SK-N-SH (cell line): ENCODE data around the gene PCDHGC4. TPM values are rescaled to one million over a fixed set of nuclear protein-coding genes. Genes with fewer than 3 reads are reported as not detected.

ENCODE experiments used
- CTCF ChIA-PET: fragments of 300-600, 350-600 bp; formaldehyde crosslinking; extraction: SDS; loops from one replicate; lab custom pipeline; 2021; lab: Yijun Ruan, JAX
- POLR2A ChIA-PET: fragments of 350-600 bp; sonication (Branson Sonifier 250); formaldehyde crosslinking; extraction: SDS; loops from one replicate; lab custom pipeline; 2020; ENCODE audit warnings: antibody characterized with exemption, inconsistent platforms; lab: Yijun Ruan, JAX
- DNase-seq: peaks from one replicate; pipeline ENCODE4 v3.0.0; 2012
- H2AFZ ChIP-seq: fragments of 200-600 bp; sonication (generic); 2 replicates; pipeline ENCODE4 v1.8.1; 2016; ENCODE audit warnings: antibody characterized with exemption, mild to moderate bottlenecking, low read depth
- H3F3A ChIP-seq: fragments of 200-600 bp; sonication (generic); replicated peaks from 2 replicates; pipeline ENCODE3; 2016; ENCODE audit warnings: antibody characterized with exemption, mild to moderate bottlenecking; ENCODE audit not compliant: insufficient read depth
- H3K27ac ChIP-seq, 2 experiments: fragments of 200-500 bp in 1 of 2; fragments of 200-600 bp in 1 of 2; sonication (Bioruptor generic) in 1 of 2; sonication (generic), shearing (Covaris generic) in 1 of 2; 2 replicates each; pipeline versions ENCODE4 v1.5.1 to v1.6.1; 2014 to 2016; ENCODE audit warnings: low read depth in 2 of 2, inconsistent platforms in 1 of 2, low read length in 1 of 2, mild to moderate bottlenecking in 1 of 2, mixed read lengths in 1 of 2
- H3K27me3 ChIP-seq: fragments of 200-600 bp; sonication (generic), shearing (Covaris generic); 2 replicates; pipeline ENCODE4 v1.6.1; 2016; ENCODE audit warnings: mixed run types; ENCODE audit not compliant: insufficient read depth
- H3K36me3 ChIP-seq, 2 experiments: fragments of 200-500 bp in 1 of 2; fragments of 200-600 bp in 1 of 2; sonication (Bioruptor generic) in 1 of 2; sonication (generic) in 1 of 2; replicated peaks in 1 of 2; 2 replicates each; pipeline versions ENCODE3 to v1.5.1; 2014 to 2016; ENCODE audit warnings: low read length in 1 of 2, mild to moderate bottlenecking in 1 of 2; ENCODE audit not compliant: insufficient read depth in 2 of 2, control insufficient read depth in 1 of 2
- H3K4me1 ChIP-seq, 2 experiments: fragments of 200-500 bp in 1 of 2; fragments of 200-600 bp in 1 of 2; sonication (Bioruptor generic) in 1 of 2; sonication (generic), shearing (Covaris generic) in 1 of 2; 2 replicates each; pipeline versions ENCODE4 v1.5.1 to v1.6.1; 2014 to 2016; ENCODE audit warnings: low read depth in 1 of 2, low read length in 1 of 2, mixed run types in 1 of 2; ENCODE audit not compliant: insufficient read depth in 2 of 2, control insufficient read depth in 1 of 2
- H3K4me2 ChIP-seq: fragments of 200-600 bp; sonication (generic), shearing (Covaris generic); 2 replicates; pipeline ENCODE4 v1.6.1; 2017; ENCODE audit warnings: mixed run types
- H3K4me3 ChIP-seq, 2 experiments: fragments of 200-500 bp in 1 of 2; fragments of 200-600 bp in 1 of 2; sonication (Bioruptor generic) in 1 of 2; sonication (generic), shearing (Covaris generic) in 1 of 2; 2 replicates each; pipeline versions ENCODE4 v1.5.1 to v1.8.1; 2014 to 2016; ENCODE audit warnings: low read depth in 2 of 2, inconsistent platforms in 1 of 2, low read length in 1 of 2, mild to moderate bottlenecking in 1 of 2, mixed read lengths in 1 of 2, moderate library complexity in 1 of 2
- H3K79me2 ChIP-seq: fragments of 200-600 bp; sonication (generic); 2 replicates; pipeline ENCODE4 v1.8.1; 2017; ENCODE audit warnings: mild to moderate bottlenecking; ENCODE audit not compliant: insufficient read depth
- H3K9ac ChIP-seq: fragments of 200-600 bp; sonication (generic); 2 replicates; pipeline ENCODE4 v1.6.1; 2017; ENCODE audit warnings: mixed run types
- H3K9me2 ChIP-seq: fragments of 200-600 bp; sonication (generic); 2 replicates; pipeline ENCODE4 v1.6.1; 2017; ENCODE audit warnings: mixed run types
- H3K9me3 ChIP-seq: fragments of 200-600 bp; sonication (generic); 2 replicates; pipeline ENCODE4 v1.6.1; 2017; ENCODE audit warnings: mixed run types, mild to moderate bottlenecking, moderate library complexity
- H4K20me1 ChIP-seq: fragments of 200-600 bp; sonication (generic); 2 replicates; pipeline ENCODE4 v1.6.1; 2017; ENCODE audit warnings: mild to moderate bottlenecking, mixed run types; ENCODE audit not compliant: insufficient read depth
- EP300 ChIP-seq, 2 experiments: IDR thresholded peaks; 2 replicates each; pipeline versions ENCODE4 v1.4.0 to v1.6.1; 2012; ENCODE audit warnings: borderline replicate concordance in 1 of 2, low read depth in 1 of 2, low read length in 1 of 2
- EZH2phosphoT487 ChIP-seq: fragments of 200-600 bp; sonication (generic); IDR thresholded peaks from 2 replicates; pipeline ENCODE4 v1.6.1; 2017; ENCODE audit warnings: low read depth, mixed run types, mild to moderate bottlenecking, antibody characterized with exemption, moderate library complexity, borderline replicate concordance
- FOSL2 ChIP-seq: IDR thresholded peaks from 2 replicates; pipeline ENCODE4 v1.4.0; 2012; ENCODE audit warnings: low read depth, mild to moderate bottlenecking, moderate library complexity, borderline replicate concordance
- FOXM1 ChIP-seq: IDR thresholded peaks from 2 replicates; pipeline ENCODE4 v1.4.0; 2012; ENCODE audit warnings: low read depth, mild to moderate bottlenecking
- GABPA ChIP-seq: IDR thresholded peaks from 2 replicates; pipeline ENCODE4 v1.4.0; 2012; ENCODE audit warnings: low read depth, mild to moderate bottlenecking
- GATA2 ChIP-seq: sonication (generic); formaldehyde crosslinking; IDR thresholded peaks from 2 replicates; pipeline ENCODE4 v1.5.0; 2020; ENCODE audit warnings: mild to moderate bottlenecking, missing genetic modification reagents
- JUND ChIP-seq: IDR thresholded peaks from 2 replicates; pipeline ENCODE4 v1.4.0; 2012
- MAX ChIP-seq: IDR thresholded peaks from 2 replicates; pipeline ENCODE4 v1.4.0; 2012; ENCODE audit warnings: low read depth
- MXI1 ChIP-seq: IDR thresholded peaks from 2 replicates; pipeline ENCODE4 v1.6.1; 2012; ENCODE audit warnings: mild to moderate bottlenecking, low read depth, low read length, improper control_type of control experiment
- NRF1 ChIP-seq: IDR thresholded peaks from 2 replicates; pipeline ENCODE4 v1.6.1; 2012; ENCODE audit warnings: low read depth, mild to moderate bottlenecking, low read length
- PBX3 ChIP-seq: IDR thresholded peaks from 2 replicates; pipeline ENCODE4; 2012
- RCOR1 ChIP-seq: fragments of 150-350 bp; IDR thresholded peaks from 2 replicates; pipeline ENCODE4 v1.6.1; 2017; ENCODE audit warnings: antibody characterized with exemption, low read length
- RXRA ChIP-seq: IDR thresholded peaks from 2 replicates; pipeline ENCODE4 v1.4.0; 2012; ENCODE audit warnings: low read depth, mild to moderate bottlenecking, borderline replicate concordance
- SIN3A ChIP-seq: IDR thresholded peaks from 2 replicates; pipeline ENCODE4 v1.6.1; 2012; ENCODE audit warnings: low read depth, mild to moderate bottlenecking, low read length, moderate library complexity, borderline replicate concordance
- TAF1 ChIP-seq: IDR thresholded peaks from 2 replicates; pipeline ENCODE4 v1.6.1; 2012; ENCODE audit warnings: low read depth, mild to moderate bottlenecking, low read length, moderate library complexity, borderline replicate concordance
- TCF12 ChIP-seq: IDR thresholded peaks from 2 replicates; pipeline ENCODE4 v1.4.0; 2012
- USF1 ChIP-seq: IDR thresholded peaks from 2 replicates; pipeline ENCODE4 v1.4.0; 2012; ENCODE audit warnings: low read depth, borderline replicate concordance
- USF2 ChIP-seq: fragments of 150-350 bp; IDR thresholded peaks from 2 replicates; pipeline ENCODE4 v1.6.1; 2017; ENCODE audit warnings: antibody characterized with exemption, low read length, low read depth, borderline replicate concordance
- YY1 ChIP-seq: IDR thresholded peaks from 2 replicates; pipeline ENCODE4 v1.4.0; 2012; ENCODE audit warnings: low read depth, mild to moderate bottlenecking
- ZBTB33 ChIP-seq: IDR thresholded peaks from 2 replicates; pipeline ENCODE4 v1.4.0; 2012; ENCODE audit warnings: low read depth, borderline replicate concordance
- WGBS: methylation state at CpG from one replicate; pipeline ENCODE4 v1.1.6; 2017; ENCODE audit warnings: low lambda C conversion rate; 5-methylcytosine and 5-hydroxymethylcytosine counted together
- polyA plus RNA-seq, 3 experiments: library from polyadenylated mRNA; depleted of rRNA; stranded (reverse); fragments of >200 nt; gene quantifications; 2 replicates each; pipeline ENCODE4 v1.2.3, GENCODE V29; 2012

PCDHGC4 gene
- polyA plus RNA-seq, 1 of the 3 experiments (the other 2 are of a cell fraction): 0.53 TPM

- TF ChIP-seq USF2 (no peak), RCOR1 (no peak), MXI1 (no peak)
Observed at GRCh38 chr5:141487131-141487530, 2.3 kb downstream of the PCDHGC4 start (continued).

GRCh38 chr5:141488591-141489561 is 4.0 kb downstream of the PCDHGC4 start, which contains the start of gene PCDHGC5:
PCDHGC5 (plus strand) TSS chr5:141489081; CDS start chr5:141489241, 160 bp downstream.
- Histone ChIP-seq H3F3A (peaks cover 9% of the 10 kb centered on the region), H3K9ac (no peak within 1 kb of the TSS; the same call in 1 of the 2 replicates), H4K20me1 (peaks cover 35% of the 10 kb centered on the region; the same call in 1 of the 2 replicates), H3K79me2 (peaks cover 86% of the 10 kb centered on the region), H3K9me2 (no peaks in the 10 kb centered on the region), H3K27ac (peak within 1 kb of the TSS; percentile 22 to 75; a peak in 3 of 4 replicates), H3K4me1 (peaks cover 28 to 35% of the 10 kb centered on the region in 2 experiments), H3K36me3 (peaks cover 16 to 61% of the 10 kb centered on the region in 2 experiments), H3K9me3 (no peaks in the 10 kb centered on the region), H3K4me3 (peak within 1 kb of the TSS in 1 of 2 experiments; percentile 38; a peak in 2 of 4 replicates), H3K4me2 (peak within 1 kb of the TSS; percentile 69), H2AFZ (no peak within 1 kb of the TSS), H3K27me3 (no peaks in the 10 kb centered on the region)
- TF ChIP-seq TCF12 (0 out of 2 replicates have a peak, but pooled peaks have one; percentile 30), YY1 (no peak), SIN3A (no peak; the same call in 1 of the 2 replicates), USF1 (no peak), EP300 (IDR thresholded peaks at IDR 0.05; ENCODE audit: borderline replicate concordance in 1 of 2, low read depth in 1 of 2, low read length in 1 of 2) (0 out of 4 replicates have a peak, but pooled peaks of 1 of the 2 experiments have one; percentile 14), PBX3 (peak; percentile 49), FOSL2 (no peak), RCOR1 (no peak), NRF1 (no peak), FOXM1 (no peak), MAX (peak; percentile 26; the same call in 1 of the 2 replicates), EZH2phosphoT487 (no peak), GABPA (no peak), TAF1 (no peak), GATA2 (CRISPR knock-in tag) (no peak), ZBTB33 (no peak), RXRA (no peak), JUND (peak; percentile 4; the same call in 1 of the 2 replicates)
- 44% methylated on average over 14 of the region's 14 CpGs for WGBS
- POLR2A ChIA-PET: no interaction called here
- CTCF ChIA-PET: interaction anchor here (1.0 to 2.8 kb wide), 6 partner anchors 11 to 75 kb away, joined by 3 to 10 read pairs (median 4); no protein-coding TSS in a partner anchor
- DNase-seq: no peak
